ENCODE data around the gene TMPRSS11A. TPM values are rescaled to one million over a fixed set of nuclear protein-coding genes. Genes with fewer than 3 reads are reported as not detected.

Gene TMPRSS11A
- total and polyA plus RNA-seq, 2 of the 8 experiments (the other 6 are each of a cell fraction or from before 2014, with no cell fraction given) = not detected

GRCh38 chr4:67931256-67931655 is 32.0 kb downstream of the TMPRSS11A start:
- no peak overlapping the region for H3K27ac ChIP-seq (ENCODE audit: low read depth, low read length)
- WGBS, 2 experiments (ENCODE audit: extremely low coverage in 1 of 2, insufficient coverage in 1 of 2, insufficient read length in 1 of 2, insufficient replicate concordance in 2 of 2, low coverage in 1 of 2, low lambda C conversion rate in 2 of 2, missing lambda C conversion rate in 1 of 2) = 87% methylated on average over 3 of the region's 3 CpGs; no CpG with 5 or more reads in 1 of the 2 experiments
- no peak for FAIRE-seq

More at GRCh38 chr4:67931256-67931655, 32.0 kb downstream of the TMPRSS11A start:
- Histone ChIP-seq H3K56ac (replicated peaks; ENCODE audit: insufficient read length, low read depth, low read length) (no peak overlapping the region), H3K9me3 (ENCODE audit: insufficient read depth in 2 of 2, low read depth in 1 of 2, low read length in 1 of 2) (no peaks in the 10 kb centered on the region), H2BK12ac (ENCODE audit: low read depth, low read length) (no peak overlapping the region), H3K36me3 (ENCODE audit: control insufficient read depth in 2 of 4, insufficient read depth in 4 of 4, low read length in 3 of 4) (no peaks in the 10 kb centered on the region), H3K4me3 (ENCODE audit: extremely low read depth in 1 of 4, insufficient read depth in 2 of 4, low read depth in 3 of 4, low read length in 4 of 4) (no peak overlapping the region), H3K14ac (ENCODE audit: insufficient read length) (no peak overlapping the region), H2AFZ (ENCODE audit: low read length) (no peak overlapping the region), H3K9ac (replicated peaks in 1 of 4; ENCODE audit: extremely low read depth in 1 of 4, low read depth in 3 of 4, low read length in 3 of 4) (no peak overlapping the region), H3K4me1 (replicated peaks in 1 of 4; ENCODE audit: control insufficient read depth in 3 of 4, insufficient read depth in 4 of 4, low read length in 3 of 4) (peaks cover 0 to 8% (median 0%) of the 10 kb centered on the region in 4 experiments; a peak in 2 of 7 replicates), H3K23me2 (ENCODE audit: low read depth, low read length) (no peaks in the 10 kb centered on the region), H2AK5ac (ENCODE audit: low read depth, low read length) (no peak overlapping the region), H2BK15ac (ENCODE audit: low read length) (no peak overlapping the region), H3K4me2 (ENCODE audit: insufficient read depth in 1 of 2, low read depth in 2 of 2, low read length in 2 of 2) (no peak overlapping the region), H4K20me1 (replicated peaks in 1 of 2; ENCODE audit: control insufficient read depth in 1 of 2, insufficient read depth in 2 of 2, low read length in 2 of 2) (no peaks in the 10 kb centered on the region), H3K18ac (ENCODE audit: extremely low read depth, low read length) (no peak overlapping the region), H2BK5ac (ENCODE audit: low read depth, low read length) (no peak overlapping the region), H3K79me1 (ENCODE audit: low read depth, low read length) (no peaks in the 10 kb centered on the region), H3K27me3 (replicated peaks in 1 of 4; ENCODE audit: control insufficient read depth in 3 of 4, extremely low read depth in 1 of 4, insufficient read depth in 3 of 4, low read length in 3 of 4) (no peaks in the 10 kb centered on the region), H3K4ac (replicated peaks; ENCODE audit: insufficient read length, low read depth, low read length) (no peak overlapping the region), H3K23ac (ENCODE audit: insufficient read length) (no peak overlapping the region), H4K5ac (ENCODE audit: insufficient read length, low read depth, low read length) (no peak overlapping the region), H3K79me2 (ENCODE audit: control insufficient read depth in 1 of 2, insufficient read depth in 2 of 2, low read length in 2 of 2) (no peaks in the 10 kb centered on the region), H4K91ac (replicated peaks; ENCODE audit: insufficient read length, low read length) (no peak overlapping the region), H2BK120ac (replicated peaks; ENCODE audit: low read depth, low read length) (no peak overlapping the region), H2BK20ac (ENCODE audit: low read length) (no peak overlapping the region), H4K8ac (ENCODE audit: extremely low read depth, insufficient read depth, low read length) (no peak overlapping the region)
- ChIA-PET POLR2A (ENCODE audit: partially characterized antibody) (no interaction called here), CTCF (ENCODE audit: partially characterized antibody) (no interaction called here)
- DNase-seq (ENCODE audit: low read depth in 1 of 2, low spot score in 2 of 2) = no peak
- TF ChIP-seq RNF2 (IDR thresholded peaks at IDR 0.05; ENCODE audit: borderline replicate concordance, low read depth, low read length, missing control alignments, poor library complexity, severe bottlenecking) (no peak), USF2 (IDR thresholded peaks at IDR 0.05; ENCODE audit: low read length) (no peak), POLR2A (IDR thresholded peaks at IDR 0.05; ENCODE audit: control extremely low read depth in 1 of 2, low read depth in 2 of 2, low read length in 2 of 2) (no peak)

Measured in H1 (cell line).